Putamen (tissue), 1 donor: ENCODE measurements around the gene NDEL1.
"Not testable (repeated sequence)": the region's sequence is repeated elsewhere in the genome, so short reads cannot be mapped to it uniquely, and the experiment has no call there.

ENCODE experiments used
- DNase-seq: peaks from one replicate; pipeline ENCODE4 v3.0.0-alpha.2; 2016; ENCODE audit warnings: low spot score

Gene NDEL1

GRCh38 chr17:8435245-8436168, at the start of gene NDEL1:
Gene NDEL1 (plus strand): TSS chr17:8435884. CDS start chr17:8444272, 8,388 bp downstream.
- peak; percentile 98 for DNase-seq

GRCh38 chr17:8386841-8387240, 48.8 kb upstream of the NDEL1 start:
- DNase-seq: no peak

- DNase-seq: no peak
These were observed 47.6 kb upstream of the NDEL1 start for GRCh38 chr17:8387914-8388651.

GRCh38 chr17:8391711-8392110, 44.0 kb upstream of the NDEL1 start:
- no peak for DNase-seq

- DNase-seq: no peak
These were observed 43.4 kb upstream of the NDEL1 start for GRCh38 chr17:8392274-8392673.

- no peak for DNase-seq
These were observed 42.8 kb upstream of the NDEL1 start for GRCh38 chr17:8392674-8393469.

- no peak for DNase-seq
These were observed 42.0 kb upstream of the NDEL1 start for GRCh38 chr17:8393470-8394231.

- not testable (repeated sequence) for DNase-seq
These were observed 41.2 kb upstream of the NDEL1 start for GRCh38 chr17:8394497-8394896.

- no peak for DNase-seq
These were observed 38.0 kb upstream of the NDEL1 start, which contains the start of gene RNF222 for GRCh38 chr17:8397636-8398035. Gene RNF222 (minus strand): TSS chr17:8397827. CDS start chr17:8393461, 4,366 bp downstream.

GRCh38 chr17:8398980-8399379, 36.7 kb upstream of the NDEL1 start:
- no peak for DNase-seq

- DNase-seq: no peak
These were observed 34.6 kb upstream of the NDEL1 start for GRCh38 chr17:8401107-8401506.

GRCh38 chr17:8402921-8403536, 32.7 kb upstream of the NDEL1 start:
- no peak for DNase-seq

- DNase-seq: no peak
These were observed 30.1 kb upstream of the NDEL1 start for GRCh38 chr17:8405499-8406016.

GRCh38 chr17:8406174-8406573, 29.5 kb upstream of the NDEL1 start:
- DNase-seq: no peak

- no peak for DNase-seq
These were observed 27.3 kb upstream of the NDEL1 start for GRCh38 chr17:8408371-8408770.

- DNase-seq: peak; percentile 80
These were observed 25.5 kb upstream of the NDEL1 start for GRCh38 chr17:8409966-8410882.

GRCh38 chr17:8410883-8411238, 24.8 kb upstream of the NDEL1 start:
- no peak for DNase-seq

- DNase-seq: no peak
These were observed 23.6 kb upstream of the NDEL1 start for GRCh38 chr17:8412089-8412488.

- no peak for DNase-seq
These were observed 22.4 kb upstream of the NDEL1 start for GRCh38 chr17:8413328-8413727.

- DNase-seq: no peak
These were observed 21.7 kb upstream of the NDEL1 start for GRCh38 chr17:8413938-8414337.
